SK-N-SH treated with all-trans-retinoic acid at 6 μM for 48 hours (cell line): Measurements from ENCODE around the gene STMP1.

Experiments used
- ATAC-seq: fragments of 200-7000 bp; cut with Tn5 transposase; 3 replicates; pipeline ENCODE4 v1.9.1; 2020; ENCODE audit warnings: mild to moderate bottlenecking, moderate library complexity
- ARNTL ChIP-seq: fragments of 450-650 bp; formaldehyde crosslinking; IDR thresholded peaks from 2 replicates; pipeline ENCODE4 v1.5.0; 2020; ENCODE audit warnings: low read depth, mild to moderate bottlenecking, moderate library complexity, borderline replicate concordance
- BACH2 ChIP-seq: fragments of 250-450 bp; sonication (Bioruptor Pico); IDR thresholded peaks from 2 replicates; pipeline ENCODE4 v1.9.0; 2021; ENCODE audit warnings: mild to moderate bottlenecking, borderline replicate concordance
- ESRRG ChIP-seq: fragments of 250-450 bp; sonication (Bioruptor Pico); IDR thresholded peaks from 2 replicates; pipeline ENCODE4 v1.6.1; 2021; ENCODE audit warnings: mild to moderate bottlenecking
- GLIS3 ChIP-seq: fragments of 250-450 bp; sonication (Bioruptor Pico); IDR thresholded peaks from 2 replicates; pipeline ENCODE4 v1.5.0; 2020; ENCODE audit warnings: mild to moderate bottlenecking, moderate library complexity
- ISL1 ChIP-seq: fragments of 250-450 bp; sonication (Bioruptor Pico); IDR thresholded peaks from 2 replicates; pipeline ENCODE4 v2.1.2; 2022; ENCODE audit warnings: mild to moderate bottlenecking, moderate library complexity
- OSR1 ChIP-seq: fragments of 250-450 bp; sonication (Bioruptor Pico); IDR thresholded peaks from 2 replicates; pipeline ENCODE4 v1.8.0; 2022; ENCODE audit warnings: moderate library complexity, mild to moderate bottlenecking, inconsistent platforms
- PPARA ChIP-seq: fragments of 250-450 bp; sonication (Bioruptor Pico); IDR thresholded peaks from 2 replicates; pipeline ENCODE4 v1.5.0; 2020; ENCODE audit warnings: mild to moderate bottlenecking, borderline replicate concordance
- RARB ChIP-seq: fragments of 250-450 bp; sonication (Bioruptor Pico); IDR thresholded peaks from 2 replicates; pipeline ENCODE4 v1.8.0; 2021; ENCODE audit warnings: mild to moderate bottlenecking, moderate library complexity
- SNAI2 ChIP-seq: fragments of 250-450 bp; sonication (Bioruptor Pico); IDR thresholded peaks from 2 replicates; pipeline ENCODE4 v1.5.0; 2020; ENCODE audit warnings: mild to moderate bottlenecking, moderate library complexity
- TCF4 ChIP-seq: fragments of 250-450 bp; sonication (Bioruptor Pico); IDR thresholded peaks from 2 replicates; pipeline ENCODE4 v1.8.0; 2021; ENCODE audit warnings: mild to moderate bottlenecking, moderate library complexity, borderline replicate concordance
- ZC3H10 ChIP-seq: fragments of 250-450 bp; sonication (Bioruptor Pico); IDR thresholded peaks from 2 replicates; pipeline ENCODE4 v1.5.1; 2021; ENCODE audit warnings: mild to moderate bottlenecking, moderate library complexity
- ZFP3 ChIP-seq: fragments of 250-450 bp; sonication (Bioruptor Pico); IDR thresholded peaks from 2 replicates; pipeline ENCODE4 v1.5.0; 2020; ENCODE audit warnings: mild to moderate bottlenecking, moderate library complexity
- ZFP30 ChIP-seq: fragments of 450-650 bp; formaldehyde crosslinking; IDR thresholded peaks from 2 replicates; pipeline ENCODE4 v1.5.0; 2022; ENCODE audit warnings: mild to moderate bottlenecking, moderate library complexity
- ZNF565 ChIP-seq: fragments of 450-650 bp; formaldehyde crosslinking; conservative IDR thresholded peaks from 2 replicates; pipeline ENCODE4 v1.5.0; 2020; ENCODE audit warnings: low read depth, mild to moderate bottlenecking, moderate library complexity
- ZNF70 ChIP-seq: fragments of 450-650 bp; formaldehyde crosslinking; IDR thresholded peaks from 2 replicates; pipeline ENCODE4 v1.5.0; 2020; ENCODE audit warnings: mild to moderate bottlenecking, moderate library complexity
- ZNF8 ChIP-seq: fragments of 450-650 bp; formaldehyde crosslinking; IDR thresholded peaks from 2 replicates; pipeline ENCODE4 v1.5.0; 2020; ENCODE audit warnings: mild to moderate bottlenecking, moderate library complexity
- TF ChIP-seq, protein P1 (sequence below): fragments of 250-450 bp; sonication (Bioruptor Pico); IDR thresholded peaks from 2 replicates; pipeline ENCODE4 v1.5.1; 2021; ENCODE audit warnings: mild to moderate bottlenecking, moderate library complexity
- TF ChIP-seq, protein P2 (sequence below): fragments of 250-450 bp; sonication (Bioruptor Pico); IDR thresholded peaks from 2 replicates; pipeline ENCODE4 v1.8.0; 2021; ENCODE audit warnings: low read depth, mild to moderate bottlenecking, moderate library complexity, borderline replicate concordance
- TF ChIP-seq, protein P3 (sequence below): fragments of 250-450 bp; sonication (Bioruptor Pico); IDR thresholded peaks from 2 replicates; pipeline ENCODE4 v1.5.0; 2020; ENCODE audit warnings: mild to moderate bottlenecking, moderate library complexity
- TF ChIP-seq, protein P4 (sequence below): fragments of 250-450 bp; sonication (Bioruptor Pico); IDR thresholded peaks from 2 replicates; pipeline ENCODE4 v1.5.1; 2020; ENCODE audit warnings: low read depth, mild to moderate bottlenecking, moderate library complexity
- TF ChIP-seq, protein P5 (sequence below): fragments of 250-450 bp; sonication (Bioruptor Pico); IDR thresholded peaks from 2 replicates; pipeline ENCODE4 v1.8.0; 2020; ENCODE audit warnings: mild to moderate bottlenecking, moderate library complexity, borderline replicate concordance

The STMP1 gene

DNA sequence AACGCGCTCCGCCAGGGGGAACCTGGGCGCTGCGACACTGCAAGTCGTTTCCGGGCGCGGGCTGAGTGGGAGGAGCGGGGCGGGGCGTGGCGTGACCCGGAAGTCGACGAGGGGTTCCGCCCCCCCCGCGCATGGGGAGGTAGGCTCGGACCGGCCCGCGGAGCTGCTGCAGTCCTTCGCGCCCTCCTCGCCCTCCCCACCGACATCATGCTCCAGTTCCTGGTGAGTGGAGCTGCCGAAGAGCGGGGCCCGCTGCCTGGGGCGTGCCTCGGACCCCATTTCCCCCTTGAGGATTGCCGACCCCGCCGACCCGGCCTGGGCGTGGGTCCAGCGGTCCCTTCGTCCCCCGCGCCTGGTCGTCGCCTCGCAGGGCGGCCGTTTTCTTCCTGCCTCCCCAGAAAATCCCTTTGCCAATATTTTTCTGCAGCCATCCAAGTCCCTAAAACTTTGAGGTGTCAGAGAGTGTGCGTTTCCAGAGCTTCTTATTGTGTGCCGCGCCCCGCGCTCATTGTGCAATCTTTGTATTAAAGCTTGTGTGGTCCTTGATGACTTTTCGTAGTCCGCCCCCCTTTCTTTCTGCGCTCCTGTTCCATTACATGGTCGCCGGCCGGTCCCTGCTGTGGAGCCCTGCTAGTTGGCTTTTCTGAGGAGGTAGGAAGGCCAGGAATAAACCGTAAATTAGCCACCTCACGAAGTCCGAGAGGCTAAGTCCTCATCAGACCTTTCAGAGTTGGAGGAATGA is at the start of gene STMP1:
Gene STMP1, plus strand, starts transcription at position 142 of the 742 bp plus-strand sequence.
- ATAC-seq = peak; percentile 92
- TF ChIP-seq, protein P1, sequence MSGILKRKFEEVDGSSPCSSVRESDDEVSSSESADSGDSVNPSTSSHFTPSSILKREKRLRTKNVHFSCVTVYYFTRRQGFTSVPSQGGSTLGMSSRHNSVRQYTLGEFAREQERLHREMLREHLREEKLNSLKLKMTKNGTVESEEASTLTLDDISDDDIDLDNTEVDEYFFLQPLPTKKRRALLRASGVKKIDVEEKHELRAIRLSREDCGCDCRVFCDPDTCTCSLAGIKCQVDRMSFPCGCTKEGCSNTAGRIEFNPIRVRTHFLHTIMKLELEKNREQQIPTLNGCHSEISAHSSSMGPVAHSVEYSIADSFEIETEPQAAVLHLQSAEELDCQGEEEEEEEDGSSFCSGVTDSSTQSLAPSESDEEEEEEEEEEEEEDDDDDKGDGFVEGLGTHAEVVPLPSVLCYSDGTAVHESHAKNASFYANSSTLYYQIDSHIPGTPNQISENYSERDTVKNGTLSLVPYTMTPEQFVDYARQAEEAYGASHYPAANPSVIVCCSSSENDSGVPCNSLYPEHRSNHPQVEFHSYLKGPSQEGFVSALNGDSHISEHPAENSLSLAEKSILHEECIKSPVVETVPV (CRISPR knock-in tag) = no peak
- TF ChIP-seq ESRRG (no peak), ZNF565 (CRISPR knock-in tag) (peak; percentile 33; the same call in 1 of the 2 replicates), ZC3H10 (CRISPR knock-in tag) (no peak), OSR1 (no peak), RARB (CRISPR knock-in tag) (no peak), GLIS3 (CRISPR knock-in tag) (no peak), ZFP30 (CRISPR knock-in tag) (0 out of 2 replicates have a peak, but pooled peaks have one; percentile 1)
- TF ChIP-seq, protein P2, sequence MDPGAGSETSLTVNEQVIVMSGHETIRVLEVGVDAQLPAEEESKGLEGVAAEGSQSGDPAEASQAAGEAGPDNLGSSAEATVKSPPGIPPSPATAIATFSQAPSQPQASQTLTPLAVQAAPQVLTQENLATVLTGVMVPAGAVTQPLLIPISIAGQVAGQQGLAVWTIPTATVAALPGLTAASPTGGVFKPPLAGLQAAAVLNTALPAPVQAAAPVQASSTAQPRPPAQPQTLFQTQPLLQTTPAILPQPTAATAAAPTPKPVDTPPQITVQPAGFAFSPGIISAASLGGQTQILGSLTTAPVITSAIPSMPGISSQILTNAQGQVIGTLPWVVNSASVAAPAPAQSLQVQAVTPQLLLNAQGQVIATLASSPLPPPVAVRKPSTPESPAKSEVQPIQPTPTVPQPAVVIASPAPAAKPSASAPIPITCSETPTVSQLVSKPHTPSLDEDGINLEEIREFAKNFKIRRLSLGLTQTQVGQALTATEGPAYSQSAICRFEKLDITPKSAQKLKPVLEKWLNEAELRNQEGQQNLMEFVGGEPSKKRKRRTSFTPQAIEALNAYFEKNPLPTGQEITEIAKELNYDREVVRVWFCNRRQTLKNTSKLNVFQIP (CRISPR knock-in tag) = 0 out of 2 replicates have a peak, but pooled peaks have one; percentile 21
- TF ChIP-seq, protein P3, sequence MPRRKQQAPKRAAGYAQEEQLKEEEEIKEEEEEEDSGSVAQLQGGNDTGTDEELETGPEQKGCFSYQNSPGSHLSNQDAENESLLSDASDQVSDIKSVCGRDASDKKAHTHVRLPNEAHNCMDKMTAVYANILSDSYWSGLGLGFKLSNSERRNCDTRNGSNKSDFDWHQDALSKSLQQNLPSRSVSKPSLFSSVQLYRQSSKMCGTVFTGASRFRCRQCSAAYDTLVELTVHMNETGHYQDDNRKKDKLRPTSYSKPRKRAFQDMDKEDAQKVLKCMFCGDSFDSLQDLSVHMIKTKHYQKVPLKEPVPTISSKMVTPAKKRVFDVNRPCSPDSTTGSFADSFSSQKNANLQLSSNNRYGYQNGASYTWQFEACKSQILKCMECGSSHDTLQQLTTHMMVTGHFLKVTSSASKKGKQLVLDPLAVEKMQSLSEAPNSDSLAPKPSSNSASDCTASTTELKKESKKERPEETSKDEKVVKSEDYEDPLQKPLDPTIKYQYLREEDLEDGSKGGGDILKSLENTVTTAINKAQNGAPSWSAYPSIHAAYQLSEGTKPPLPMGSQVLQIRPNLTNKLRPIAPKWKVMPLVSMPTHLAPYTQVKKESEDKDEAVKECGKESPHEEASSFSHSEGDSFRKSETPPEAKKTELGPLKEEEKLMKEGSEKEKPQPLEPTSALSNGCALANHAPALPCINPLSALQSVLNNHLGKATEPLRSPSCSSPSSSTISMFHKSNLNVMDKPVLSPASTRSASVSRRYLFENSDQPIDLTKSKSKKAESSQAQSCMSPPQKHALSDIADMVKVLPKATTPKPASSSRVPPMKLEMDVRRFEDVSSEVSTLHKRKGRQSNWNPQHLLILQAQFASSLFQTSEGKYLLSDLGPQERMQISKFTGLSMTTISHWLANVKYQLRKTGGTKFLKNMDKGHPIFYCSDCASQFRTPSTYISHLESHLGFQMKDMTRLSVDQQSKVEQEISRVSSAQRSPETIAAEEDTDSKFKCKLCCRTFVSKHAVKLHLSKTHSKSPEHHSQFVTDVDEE (CRISPR knock-in tag) = no peak

DNA sequence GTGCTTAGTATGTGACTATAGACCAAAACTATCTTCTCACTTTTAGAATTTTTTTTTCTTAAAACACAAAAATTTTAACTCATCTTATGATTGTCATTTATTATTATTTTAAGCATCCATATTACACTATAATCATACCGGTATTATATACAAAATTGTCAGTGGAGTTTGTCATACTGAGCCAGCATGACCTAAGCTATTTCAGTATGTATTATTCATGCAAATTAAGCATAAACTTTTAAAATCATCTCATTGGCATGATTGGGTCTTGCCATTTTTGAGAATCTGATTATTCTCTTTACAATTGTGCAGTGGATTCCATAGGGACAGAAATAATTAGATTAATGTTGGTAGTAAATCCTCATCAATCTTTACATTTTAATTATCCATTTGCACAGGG is 46.2 kb upstream of the STMP1 start:
- ATAC-seq = no peak
- TF ChIP-seq PPARA (CRISPR knock-in tag) (no peak), TCF4 (no peak), SNAI2 (no peak)

DNA sequence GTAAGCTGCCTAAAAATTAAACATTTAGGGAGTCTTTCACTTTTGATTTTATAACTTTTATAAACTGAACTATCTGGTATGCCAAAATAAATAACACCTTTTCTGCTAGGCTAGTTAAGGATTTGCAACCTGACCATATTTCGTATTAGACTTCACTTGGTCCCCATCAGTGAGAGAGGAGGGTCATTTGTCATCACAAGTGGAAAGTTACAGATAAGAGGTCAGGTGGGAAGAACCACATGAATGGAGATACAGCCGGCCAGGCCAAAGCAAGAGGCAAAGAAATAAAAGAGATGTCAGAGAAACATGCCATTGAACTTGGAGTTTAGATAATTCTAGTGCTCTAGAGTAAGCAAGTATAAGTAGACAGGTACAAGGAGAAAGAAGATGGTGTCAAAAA is 44.5 kb upstream of the STMP1 start:
- TF ChIP-seq PPARA (CRISPR knock-in tag) (no peak), ZFP3 (CRISPR knock-in tag) (no peak), ZNF8 (CRISPR knock-in tag) (no peak), ZFP30 (CRISPR knock-in tag) (no peak), ISL1 (CRISPR knock-in tag) (no peak), GLIS3 (CRISPR knock-in tag) (no peak), ESRRG (no peak), ZNF70 (CRISPR knock-in tag) (no peak), ZNF565 (CRISPR knock-in tag) (no peak), BACH2 (no peak), SNAI2 (no peak), TCF4 (no peak), ARNTL (no peak)
- TF ChIP-seq, protein P1 (CRISPR knock-in tag) = no peak
- TF ChIP-seq, protein P4, sequence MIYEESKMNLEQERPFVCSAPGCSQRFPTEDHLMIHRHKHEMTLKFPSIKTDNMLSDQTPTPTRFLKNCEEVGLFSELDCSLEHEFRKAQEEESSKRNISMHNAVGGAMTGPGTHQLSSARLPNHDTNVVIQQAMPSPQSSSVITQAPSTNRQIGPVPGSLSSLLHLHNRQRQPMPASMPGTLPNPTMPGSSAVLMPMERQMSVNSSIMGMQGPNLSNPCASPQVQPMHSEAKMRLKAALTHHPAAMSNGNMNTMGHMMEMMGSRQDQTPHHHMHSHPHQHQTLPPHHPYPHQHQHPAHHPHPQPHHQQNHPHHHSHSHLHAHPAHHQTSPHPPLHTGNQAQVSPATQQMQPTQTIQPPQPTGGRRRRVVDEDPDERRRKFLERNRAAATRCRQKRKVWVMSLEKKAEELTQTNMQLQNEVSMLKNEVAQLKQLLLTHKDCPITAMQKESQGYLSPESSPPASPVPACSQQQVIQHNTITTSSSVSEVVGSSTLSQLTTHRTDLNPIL (CRISPR knock-in tag) = no peak
- TF ChIP-seq, protein P2 (CRISPR knock-in tag) = no peak
- TF ChIP-seq, protein P5, sequence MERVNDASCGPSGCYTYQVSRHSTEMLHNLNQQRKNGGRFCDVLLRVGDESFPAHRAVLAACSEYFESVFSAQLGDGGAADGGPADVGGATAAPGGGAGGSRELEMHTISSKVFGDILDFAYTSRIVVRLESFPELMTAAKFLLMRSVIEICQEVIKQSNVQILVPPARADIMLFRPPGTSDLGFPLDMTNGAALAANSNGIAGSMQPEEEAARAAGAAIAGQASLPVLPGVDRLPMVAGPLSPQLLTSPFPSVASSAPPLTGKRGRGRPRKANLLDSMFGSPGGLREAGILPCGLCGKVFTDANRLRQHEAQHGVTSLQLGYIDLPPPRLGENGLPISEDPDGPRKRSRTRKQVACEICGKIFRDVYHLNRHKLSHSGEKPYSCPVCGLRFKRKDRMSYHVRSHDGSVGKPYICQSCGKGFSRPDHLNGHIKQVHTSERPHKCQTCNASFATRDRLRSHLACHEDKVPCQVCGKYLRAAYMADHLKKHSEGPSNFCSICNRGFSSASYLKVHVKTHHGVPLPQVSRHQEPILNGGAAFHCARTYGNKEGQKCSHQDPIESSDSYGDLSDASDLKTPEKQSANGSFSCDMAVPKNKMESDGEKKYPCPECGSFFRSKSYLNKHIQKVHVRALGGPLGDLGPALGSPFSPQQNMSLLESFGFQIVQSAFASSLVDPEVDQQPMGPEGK (CRISPR knock-in tag) = no peak

More for the DNA sequence above, 44.5 kb upstream of the STMP1 start:
- ATAC-seq = no peak
